Stimulated activated CD4-positive, alpha-beta T cell treated with anti-CD3 and anti-CD28 coated beads, Interleukin-2, amount 100 ng/mL, for 24 hours (primary cell): Measurements from ENCODE around the gene ERMARD.

Source experiments
- DNase-seq, 2 donors: peaks; one replicate each; pipeline ENCODE4 v3.0.0-alpha.2; 2020

ERMARD gene

DNA sequence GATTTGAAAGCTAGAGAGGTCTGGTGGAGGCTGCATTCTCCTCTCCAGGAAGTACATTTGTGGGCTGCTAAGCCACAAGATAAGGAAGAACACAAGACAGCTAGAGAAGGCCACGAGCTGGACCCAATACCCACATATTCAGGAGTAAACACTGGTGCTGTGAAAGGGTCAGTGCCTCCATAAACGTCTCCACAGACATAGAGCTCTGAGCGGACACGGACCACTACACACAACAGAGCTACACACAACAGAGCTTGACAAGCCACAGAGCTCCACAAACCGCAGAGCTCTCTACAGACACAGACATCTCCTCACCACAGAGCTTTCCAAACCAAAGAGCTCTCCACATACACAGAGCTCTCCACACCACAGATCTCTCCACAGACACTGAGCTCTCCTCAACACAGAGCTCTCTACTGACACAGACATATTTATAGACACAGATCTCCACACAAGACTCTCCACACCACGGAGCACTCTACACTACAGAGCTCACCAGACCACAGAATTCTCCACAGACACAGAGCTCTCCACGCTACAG, 51.9 kb downstream of the ERMARD start:
- DNase-seq: no peak

DNA sequence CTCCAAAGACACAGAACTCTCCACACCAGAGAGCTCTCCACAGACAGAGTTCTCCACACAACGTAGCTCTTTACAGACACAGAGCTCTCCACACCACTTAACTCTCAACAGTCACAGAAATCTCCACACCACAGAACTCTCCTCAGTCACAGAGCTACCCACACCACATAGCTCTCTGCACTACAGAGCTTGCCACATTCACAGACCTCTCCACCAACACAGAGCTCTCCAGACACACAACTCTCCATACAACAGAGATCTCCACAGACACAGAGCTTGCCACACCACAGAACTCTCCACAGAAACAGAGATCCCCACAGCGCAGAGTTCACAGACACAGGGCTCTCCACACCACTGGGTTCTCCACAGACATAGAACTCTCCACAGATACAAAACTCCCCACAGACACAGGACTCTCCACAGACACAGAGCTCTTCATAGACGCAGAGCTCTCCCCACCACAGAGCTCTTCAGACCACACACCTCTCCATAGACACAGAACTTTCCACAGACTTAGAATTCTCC, 52.5 kb downstream of the ERMARD start:
- no peak for DNase-seq

DNA sequence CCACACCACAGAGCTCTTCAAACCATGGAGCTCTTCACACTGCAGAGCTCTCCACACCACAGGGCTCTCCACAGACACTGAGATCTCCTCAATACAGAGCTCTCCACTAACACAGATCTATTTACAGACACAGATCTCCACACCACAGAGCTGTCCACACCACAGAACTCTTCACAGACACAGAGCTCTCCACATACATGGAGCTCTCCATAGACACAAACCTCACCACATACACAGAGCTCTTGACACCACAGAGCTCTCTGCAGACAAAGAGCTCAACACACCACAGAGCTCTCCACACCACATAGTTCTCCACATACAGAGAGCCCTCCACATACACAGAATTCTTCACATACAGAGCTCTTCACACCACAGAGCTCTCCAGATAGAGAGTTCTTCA, 53.0 kb downstream of the ERMARD start:
- DNase-seq: no peak

DNA sequence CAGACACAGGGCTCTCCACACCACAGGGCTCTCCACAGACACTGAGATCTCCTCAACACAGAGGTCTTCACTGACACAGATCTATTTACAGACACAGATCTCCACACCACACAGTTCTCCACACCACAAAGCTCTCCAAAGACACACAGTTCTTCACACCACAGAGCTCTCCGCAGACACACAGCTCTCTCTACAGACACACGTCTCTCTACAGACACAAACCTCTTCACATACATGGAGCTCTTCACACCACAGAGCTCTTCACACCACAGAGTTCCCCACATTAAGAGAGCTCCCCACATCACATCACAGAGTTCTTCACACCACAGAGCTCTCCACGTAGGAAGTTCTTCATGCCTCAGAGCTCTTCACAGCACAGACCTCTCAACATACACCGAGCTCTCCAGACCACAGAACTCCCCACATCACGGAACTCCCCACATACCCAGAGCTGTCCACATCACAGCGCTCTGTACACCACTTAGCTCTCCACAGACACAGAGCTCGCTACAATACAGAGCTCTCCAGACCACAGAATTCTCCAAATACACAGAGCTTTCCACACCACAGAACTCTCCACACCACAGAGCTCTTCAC, 53.9 kb downstream of the ERMARD start:
- DNase-seq: no peak

DNA sequence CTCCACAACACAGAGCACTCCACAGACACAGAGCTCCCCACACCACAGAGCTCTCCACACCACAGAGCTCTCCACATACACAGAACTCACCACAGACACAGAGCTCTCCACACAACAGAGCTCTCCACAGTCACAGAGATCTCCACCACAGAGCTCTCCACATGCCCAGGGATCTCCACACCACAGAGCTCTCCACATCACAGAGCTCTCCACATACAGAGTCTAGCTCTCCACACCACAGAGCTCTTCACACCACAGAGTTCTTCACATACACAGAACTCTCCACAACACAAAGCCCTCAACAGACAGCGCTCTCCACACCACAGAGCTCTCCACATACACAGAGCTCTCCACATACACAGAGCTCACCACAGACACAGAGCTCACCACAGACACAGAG, 55.3 kb downstream of the ERMARD start:
- no peak for DNase-seq

DNA sequence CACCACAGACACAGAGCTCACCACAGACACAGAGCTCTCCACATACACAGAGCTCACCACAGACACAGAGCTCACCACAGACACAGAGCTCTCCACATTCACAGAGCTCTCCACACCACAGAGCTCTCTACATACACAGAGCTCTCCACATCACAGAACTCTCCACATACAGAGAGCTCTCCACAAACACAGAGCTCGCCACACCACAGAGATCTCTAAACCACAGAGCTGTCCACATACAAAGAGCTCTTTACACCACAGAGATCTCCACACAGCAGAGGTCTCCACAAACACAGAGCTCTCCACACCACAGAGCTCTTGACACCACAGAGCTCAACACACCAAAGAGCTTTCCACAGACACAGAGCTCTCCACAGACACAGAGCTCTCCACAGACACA, 55.8 kb downstream of the ERMARD start:
- DNase-seq: no peak

DNA sequence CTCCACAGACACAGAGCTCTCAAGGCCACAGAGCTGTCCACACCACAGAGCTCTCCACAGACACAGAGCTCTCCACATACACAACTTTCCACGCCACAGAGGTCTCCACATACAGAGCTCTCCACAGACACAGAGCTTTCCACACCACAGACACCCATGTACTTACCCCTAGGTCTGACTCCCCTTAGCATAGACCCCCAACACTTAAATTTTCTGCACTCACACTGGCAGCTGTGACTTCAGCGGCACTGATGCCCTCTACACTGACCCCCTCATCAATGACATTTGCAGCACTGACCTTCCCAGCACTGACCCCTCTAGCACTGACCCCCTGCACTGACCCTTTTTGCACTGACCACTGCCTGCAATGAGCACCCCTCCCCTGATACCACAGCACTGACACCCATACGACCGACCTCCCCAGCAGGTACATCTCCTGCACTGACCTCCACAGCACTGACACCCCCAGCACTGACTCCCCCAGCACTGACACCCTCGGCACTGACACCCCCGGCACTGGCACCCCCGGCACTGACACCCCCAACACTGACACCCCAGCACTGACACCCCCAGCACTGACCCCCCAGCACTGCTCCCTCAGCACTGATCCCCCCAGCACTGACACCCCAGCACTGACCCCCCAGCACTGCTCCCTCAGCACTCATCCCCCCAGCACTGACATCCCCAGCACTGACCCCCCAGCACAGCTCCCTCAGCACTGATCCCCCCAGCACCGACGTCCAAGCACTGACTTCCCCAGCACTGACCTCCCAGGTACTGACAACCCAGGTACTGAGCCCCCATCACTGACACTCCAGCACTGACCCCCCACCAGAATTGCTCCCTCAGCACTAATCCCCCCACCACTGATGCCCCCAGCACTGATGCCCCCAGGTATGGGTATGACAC, 56.5 kb downstream of the ERMARD start:
- DNase-seq: no peak

DNA sequence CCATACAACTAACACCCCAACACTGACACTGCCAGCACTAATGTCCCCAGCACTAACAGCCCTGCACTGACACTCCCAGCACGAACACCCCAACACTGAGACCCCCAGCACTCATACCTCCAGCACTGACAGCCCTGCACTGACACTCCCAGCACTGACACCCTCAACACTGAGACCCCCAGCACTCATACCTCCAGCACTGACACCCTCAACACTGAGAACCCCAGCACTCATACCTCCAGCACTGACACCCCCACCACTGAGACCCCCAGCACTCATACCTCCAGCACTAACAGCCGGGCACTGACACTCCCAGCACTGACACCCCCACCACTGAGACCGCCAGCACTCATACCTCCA, 57.2 kb downstream of the ERMARD start:
- DNase-seq: no peak

DNA sequence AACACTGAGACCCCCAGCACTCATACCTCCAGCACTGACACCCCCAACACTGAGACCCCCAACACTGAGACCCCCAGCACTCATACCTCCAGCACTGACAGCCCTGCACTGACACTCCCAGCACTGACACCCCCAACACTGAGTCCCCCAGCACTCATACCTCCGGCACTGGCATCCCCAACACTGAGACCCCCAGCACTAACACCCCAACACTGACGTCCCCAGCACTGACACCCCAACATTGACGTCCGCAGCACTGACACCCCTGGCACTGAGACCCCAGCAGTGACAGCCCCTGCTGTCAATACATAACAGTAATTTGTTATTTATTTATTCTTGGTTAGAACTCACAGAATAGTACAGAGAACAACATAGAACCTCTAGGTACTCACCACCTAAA, 58.0 kb downstream of the ERMARD start:
- DNase-seq: no peak

DNA sequence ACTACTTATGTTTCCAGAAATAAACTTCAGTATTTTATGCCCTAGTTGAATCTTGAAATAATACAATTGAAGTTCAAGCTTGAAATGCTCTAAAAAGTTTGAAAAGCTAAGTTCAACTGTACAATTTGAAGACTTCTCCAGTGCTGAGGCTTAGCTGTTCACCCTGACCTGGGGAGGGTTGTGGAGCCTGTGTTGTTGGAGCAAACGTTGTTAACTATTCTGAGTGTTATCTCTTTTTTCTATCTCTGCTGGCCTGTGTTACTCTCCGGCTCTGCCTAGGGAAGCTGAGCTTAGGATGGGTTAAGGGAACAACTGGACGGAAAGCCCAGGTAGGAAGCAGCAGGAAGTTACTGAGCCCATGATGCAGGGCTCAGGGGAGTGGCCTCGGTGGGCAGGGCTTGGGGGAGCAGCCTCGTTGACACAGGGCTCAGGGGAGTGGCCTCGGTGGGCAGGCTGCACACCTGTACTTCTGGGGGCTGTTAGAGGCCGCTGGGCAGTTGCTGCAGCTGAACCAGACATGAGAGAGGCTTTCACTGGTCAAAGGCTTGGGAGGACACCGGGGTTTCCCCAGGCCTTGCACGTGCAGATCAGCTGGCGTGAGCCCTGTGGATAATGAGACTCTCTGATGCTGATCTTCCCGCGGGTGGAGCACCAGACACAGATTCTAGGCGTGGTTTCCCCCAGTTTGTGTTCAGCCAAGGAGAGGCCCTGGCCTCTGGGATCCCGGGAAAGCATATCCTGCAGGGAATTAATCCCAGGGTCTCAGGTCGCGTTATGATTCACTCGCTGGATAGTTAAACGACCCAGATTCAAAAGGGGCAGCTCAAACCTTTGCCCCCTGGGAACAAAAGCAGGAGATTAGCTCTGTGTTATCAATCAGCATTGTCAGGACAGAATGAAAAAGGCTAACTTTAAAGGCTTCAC, 58.9 kb downstream of the ERMARD start:
- no peak for DNase-seq

DNA sequence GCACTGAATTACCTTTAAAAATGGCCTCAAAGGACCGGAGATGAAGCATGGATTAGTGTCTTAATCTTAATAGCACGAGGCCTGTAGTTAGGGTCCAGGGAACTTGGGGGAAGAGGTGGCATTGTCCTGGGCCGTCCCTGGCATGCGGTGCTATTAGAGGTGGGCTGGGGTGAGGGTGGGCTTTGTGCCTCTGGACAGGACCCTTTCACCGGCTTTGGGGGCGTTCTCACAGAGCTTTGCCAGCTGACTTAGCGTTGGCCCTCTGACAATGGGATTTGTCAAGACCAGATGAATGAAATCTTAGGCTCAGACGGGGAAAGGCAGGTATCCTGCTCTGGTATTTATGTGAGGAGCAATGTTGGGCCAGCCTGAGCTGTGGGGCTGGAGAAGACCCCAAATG, 59.6 kb downstream of the ERMARD start:
- DNase-seq: no peak

DNA sequence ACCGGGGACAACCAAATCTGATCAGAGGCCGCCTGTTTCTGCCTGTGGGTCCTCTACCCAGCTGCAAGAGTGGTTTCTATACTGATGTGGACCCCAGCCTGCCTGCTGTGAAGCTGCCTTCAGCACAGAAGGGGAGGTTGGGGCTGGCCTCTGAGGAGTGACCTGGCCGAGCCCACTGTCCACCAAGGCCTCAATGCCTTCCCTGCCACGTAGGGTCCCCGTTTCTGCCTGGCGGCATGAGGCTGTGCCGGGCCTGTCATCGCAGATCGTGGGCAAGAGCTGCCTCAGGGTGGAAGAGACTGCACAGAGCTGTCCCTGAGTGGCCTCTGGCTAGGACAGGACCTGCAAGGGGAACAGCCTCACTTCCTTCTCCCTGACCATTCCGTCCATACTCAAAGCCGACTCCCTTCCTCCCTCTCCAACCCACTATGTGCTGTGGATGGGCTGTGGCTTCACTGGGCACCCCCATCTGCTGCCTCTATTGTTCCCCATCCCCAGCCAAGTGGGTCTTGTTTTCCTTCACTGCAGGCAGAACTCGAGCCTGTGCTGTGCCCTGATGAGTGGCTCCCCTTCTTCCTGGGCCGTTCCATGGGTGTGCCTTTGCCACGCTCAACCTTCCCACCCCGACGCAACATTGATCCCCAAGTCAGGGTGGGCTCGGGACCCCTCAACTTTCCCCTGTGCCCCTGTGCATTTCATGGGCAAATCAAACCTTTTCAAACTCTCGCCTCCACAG, 60.3 kb downstream of the ERMARD start:
- DNase-seq: no peak

DNA sequence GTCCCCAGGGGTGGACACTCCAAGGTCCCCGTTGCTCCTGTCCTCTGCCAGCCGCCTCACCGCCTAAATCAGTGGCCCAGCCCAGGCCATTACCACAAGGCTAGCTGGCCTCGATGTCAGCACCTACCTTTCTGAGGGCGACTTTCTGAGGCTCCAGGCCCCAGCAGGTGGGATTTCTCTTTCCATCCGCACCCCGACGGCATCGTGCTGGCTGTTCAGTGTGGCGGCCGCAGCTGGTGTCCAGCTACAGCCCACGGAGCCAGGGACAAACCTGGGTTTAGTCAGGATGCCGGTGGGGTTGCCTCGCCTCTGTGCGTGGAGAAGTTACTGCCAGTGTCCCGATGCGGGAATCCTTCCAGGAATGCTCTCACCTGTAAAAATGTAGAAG, 60.8 kb downstream of the ERMARD start:
- no peak for DNase-seq

DNA sequence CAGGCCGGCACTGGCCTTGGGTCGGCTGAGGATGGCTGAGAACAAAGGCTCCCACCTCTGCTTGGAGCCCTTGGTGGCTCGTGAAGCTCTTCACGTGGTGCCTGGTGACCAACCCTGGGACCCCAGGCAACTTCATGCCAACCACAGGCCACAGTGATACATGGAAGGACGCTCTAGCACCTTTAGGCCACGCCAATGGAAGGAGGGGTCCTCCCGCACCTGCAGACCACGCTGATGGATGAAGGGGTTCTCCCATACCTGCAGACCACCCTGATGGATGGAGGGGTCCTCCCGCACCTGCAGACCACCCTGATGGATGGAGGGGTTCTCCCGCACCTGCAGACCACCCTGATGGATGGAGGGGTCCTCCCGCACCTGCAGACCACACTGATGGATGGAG, 62.5 kb downstream of the ERMARD start:
- no peak for DNase-seq

DNA sequence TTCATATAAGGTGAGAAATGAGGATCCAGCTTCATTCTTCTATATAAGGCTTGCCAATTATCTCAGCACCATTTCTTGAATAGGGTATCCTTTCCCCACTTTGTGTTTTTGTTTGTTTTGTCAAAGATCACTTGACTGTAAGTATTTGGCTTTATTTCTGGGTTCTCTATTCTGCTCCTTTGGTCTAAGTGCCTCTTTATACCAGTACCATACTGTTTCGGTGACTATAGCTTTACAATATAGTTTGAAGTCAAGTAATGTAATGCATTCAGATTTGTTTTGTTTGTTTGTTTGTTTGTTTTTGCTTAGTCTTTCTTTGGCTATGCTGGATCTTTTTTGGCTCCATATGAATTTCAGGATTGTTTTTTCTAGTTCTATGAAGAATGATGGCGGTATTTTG, 64.6 kb downstream of the ERMARD start:
- no peak for DNase-seq

DNA sequence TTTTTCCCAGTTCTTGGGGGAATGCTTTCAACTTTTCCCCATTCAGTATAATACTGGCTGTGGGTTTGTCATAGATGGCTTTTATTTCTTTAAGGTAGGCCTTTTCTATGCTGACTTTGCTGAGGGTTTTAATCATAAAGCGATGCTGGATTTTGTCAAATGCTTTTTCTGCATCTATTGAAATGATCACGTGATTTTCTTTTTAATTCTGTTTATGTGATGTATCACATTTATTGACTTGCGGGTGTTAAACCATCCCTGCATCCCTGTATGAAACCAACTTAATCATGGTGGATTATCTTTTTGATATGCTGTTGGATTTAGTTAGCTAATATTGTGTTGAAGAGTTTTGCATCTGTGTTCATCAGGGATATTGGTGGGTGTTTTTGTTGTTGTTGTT, 65.6 kb downstream of the ERMARD start:
- no peak for DNase-seq

DNA sequence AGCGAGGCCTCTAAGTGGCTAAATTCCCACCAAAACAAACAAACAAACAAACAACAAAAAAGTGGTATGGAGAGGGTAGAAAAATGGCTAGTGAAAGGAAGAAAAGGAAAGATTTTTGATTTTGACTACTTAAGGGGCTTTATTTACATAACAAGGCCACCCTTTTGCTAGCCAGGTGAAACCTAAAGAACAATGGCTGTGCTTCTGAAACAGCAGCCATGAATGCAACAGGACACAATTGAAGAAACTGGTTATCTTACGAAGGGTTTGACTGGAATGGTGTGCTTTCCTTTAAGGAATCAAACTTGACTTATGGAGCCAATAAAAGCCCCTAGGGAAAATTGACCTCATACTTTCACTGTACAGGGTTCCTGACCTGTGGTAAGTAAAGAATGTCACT, 68.9 kb downstream of the ERMARD start:
- no peak for DNase-seq

DNA sequence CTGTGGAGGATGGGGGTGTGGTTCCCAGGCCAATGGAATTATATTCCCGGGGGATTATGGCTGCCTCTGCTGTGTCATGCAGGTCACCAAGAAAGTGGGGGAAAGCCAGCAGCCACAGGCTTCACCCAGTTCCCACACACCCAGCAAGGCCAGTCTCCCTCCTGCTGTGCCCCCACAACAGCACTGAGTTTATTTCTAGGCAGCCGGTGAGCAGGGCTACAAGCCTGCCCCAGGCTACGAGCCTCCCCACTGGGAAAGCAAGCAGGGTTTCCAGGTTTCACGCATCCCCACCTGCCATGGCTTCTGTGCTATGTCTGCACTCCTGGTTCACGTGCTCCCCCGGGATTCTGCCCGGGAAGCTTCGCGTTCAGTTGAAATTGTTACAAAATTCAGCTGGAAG, 72.6 kb downstream of the ERMARD start:
- DNase-seq: no peak

DNA sequence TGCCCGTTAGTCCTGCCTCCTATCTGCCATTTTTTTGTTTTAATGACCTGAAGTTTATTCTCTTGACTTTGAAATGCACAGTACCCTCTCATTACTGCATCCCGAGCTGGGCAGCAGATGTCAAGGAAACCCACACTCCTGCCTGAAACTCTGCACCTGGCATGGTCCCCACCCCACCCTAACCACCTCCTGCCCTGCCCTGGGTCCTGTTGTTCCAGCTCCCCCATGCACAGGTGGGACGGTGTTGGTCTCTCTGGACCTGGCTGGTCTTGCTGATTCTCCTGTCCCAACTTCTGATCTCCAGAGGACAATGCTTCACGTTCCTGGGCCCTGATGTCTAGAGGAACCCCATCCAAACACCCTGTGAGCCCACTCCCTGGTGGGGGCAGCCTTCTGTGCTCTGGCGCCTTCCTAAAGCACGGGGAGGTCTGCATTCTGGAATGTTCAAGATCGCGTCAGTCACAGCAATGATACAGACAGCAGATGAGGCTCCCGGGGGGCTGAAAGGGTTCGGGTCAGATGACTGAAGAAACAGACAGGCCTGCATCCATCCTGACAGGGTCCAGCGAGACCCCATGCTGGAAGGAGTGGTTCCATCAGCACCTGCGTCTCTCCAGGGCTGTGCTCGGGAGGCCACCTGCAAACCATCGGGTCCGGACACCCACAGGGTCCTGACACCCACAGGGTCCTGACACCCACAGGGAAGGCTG, 73.6 kb downstream of the ERMARD start:
- DNase-seq: no peak

DNA sequence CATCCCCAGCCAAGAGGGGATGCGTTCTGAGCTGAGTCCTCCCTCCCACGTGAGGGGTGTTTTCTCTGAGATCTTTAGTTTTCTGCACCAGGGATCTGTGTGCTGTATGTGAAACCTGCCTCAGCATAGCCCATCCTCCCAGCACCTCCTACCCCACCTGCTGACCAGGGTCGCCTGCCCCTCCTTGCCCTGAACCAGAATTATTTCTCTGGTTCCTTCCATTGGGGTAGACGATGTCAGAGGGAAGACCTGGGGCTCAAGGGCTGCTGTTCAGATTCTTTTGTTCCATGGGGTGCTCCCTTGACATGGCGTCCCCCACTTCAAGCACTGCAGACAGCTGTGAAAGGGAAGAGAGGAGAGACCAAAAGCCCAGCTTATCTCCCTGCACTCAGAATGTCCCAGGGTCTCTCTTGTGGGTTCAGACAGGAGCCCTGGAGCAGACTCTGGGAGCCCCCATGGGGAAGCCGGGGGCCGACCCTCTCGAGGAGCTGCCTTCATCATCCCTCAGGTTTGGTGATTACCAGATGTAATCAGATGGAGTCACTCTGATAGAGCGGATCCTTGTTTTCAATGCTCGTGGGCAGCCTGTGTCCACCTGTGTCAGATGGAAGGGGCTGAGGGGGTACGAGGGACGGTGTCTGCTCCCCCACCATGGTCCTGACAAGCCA, 74.3 kb downstream of the ERMARD start:
- DNase-seq: no peak

DNA sequence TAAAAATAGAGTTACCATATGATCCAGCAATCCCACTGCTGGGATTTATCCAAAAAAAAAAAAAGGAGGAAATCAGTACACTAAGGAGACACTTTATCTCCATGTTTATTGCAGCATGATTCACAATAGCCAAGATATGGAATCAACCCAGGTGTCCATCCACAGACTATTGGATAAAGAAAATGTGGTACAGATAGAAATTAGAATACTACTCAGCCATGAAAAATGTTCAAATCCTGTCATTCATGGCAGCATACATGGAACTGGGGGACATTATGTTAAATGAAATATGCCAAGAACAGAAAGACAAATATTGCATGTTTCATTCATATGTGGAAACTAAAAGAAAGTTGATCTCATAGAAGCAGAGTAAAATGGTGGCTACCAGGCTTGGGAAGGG, 75.3 kb downstream of the ERMARD start:
- no peak for DNase-seq
